Measurements from ENCODE around the gene SUSD1.

Gene SUSD1

GRCh38 chr9:112135706-112136105 is 39.4 kb downstream of the SUSD1 start:
- TF ChIP-seq FOXP2 (optimal IDR thresholded peaks at IDR 0.05; ENCODE audit: borderline replicate concordance, extremely low read depth, extremely low read length, insufficient read depth) (no peak), SIN3A (IDR thresholded peaks at IDR 0.05; ENCODE audit: borderline replicate concordance, insufficient read depth, low read length) (no peak), TAF1 (IDR thresholded peaks at IDR 0.05; ENCODE audit: borderline replicate concordance, insufficient read depth, low read length) (no peak), POLR2AphosphoS5 (IDR thresholded peaks at IDR 0.05; ENCODE audit: low read depth, low read length) (no peak)
- TF ChIP-seq, protein P1, sequence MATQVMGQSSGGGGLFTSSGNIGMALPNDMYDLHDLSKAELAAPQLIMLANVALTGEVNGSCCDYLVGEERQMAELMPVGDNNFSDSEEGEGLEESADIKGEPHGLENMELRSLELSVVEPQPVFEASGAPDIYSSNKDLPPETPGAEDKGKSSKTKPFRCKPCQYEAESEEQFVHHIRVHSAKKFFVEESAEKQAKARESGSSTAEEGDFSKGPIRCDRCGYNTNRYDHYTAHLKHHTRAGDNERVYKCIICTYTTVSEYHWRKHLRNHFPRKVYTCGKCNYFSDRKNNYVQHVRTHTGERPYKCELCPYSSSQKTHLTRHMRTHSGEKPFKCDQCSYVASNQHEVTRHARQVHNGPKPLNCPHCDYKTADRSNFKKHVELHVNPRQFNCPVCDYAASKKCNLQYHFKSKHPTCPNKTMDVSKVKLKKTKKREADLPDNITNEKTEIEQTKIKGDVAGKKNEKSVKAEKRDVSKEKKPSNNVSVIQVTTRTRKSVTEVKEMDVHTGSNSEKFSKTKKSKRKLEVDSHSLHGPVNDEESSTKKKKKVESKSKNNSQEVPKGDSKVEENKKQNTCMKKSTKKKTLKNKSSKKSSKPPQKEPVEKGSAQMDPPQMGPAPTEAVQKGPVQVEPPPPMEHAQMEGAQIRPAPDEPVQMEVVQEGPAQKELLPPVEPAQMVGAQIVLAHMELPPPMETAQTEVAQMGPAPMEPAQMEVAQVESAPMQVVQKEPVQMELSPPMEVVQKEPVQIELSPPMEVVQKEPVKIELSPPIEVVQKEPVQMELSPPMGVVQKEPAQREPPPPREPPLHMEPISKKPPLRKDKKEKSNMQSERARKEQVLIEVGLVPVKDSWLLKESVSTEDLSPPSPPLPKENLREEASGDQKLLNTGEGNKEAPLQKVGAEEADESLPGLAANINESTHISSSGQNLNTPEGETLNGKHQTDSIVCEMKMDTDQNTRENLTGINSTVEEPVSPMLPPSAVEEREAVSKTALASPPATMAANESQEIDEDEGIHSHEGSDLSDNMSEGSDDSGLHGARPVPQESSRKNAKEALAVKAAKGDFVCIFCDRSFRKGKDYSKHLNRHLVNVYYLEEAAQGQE (IDR thresholded peaks at IDR 0.05; ENCODE audit: insufficient read depth in 1 of 2, low read depth in 2 of 2, low read length in 2 of 2): no peak

- TF ChIP-seq SIN3A (IDR thresholded peaks at IDR 0.05; ENCODE audit: borderline replicate concordance, insufficient read depth, low read length) (no peak), POLR2AphosphoS5 (IDR thresholded peaks at IDR 0.05; ENCODE audit: low read depth, low read length) (no peak), FOXP2 (optimal IDR thresholded peaks at IDR 0.05; ENCODE audit: borderline replicate concordance, extremely low read depth, extremely low read length, insufficient read depth) (no peak), TAF1 (IDR thresholded peaks at IDR 0.05; ENCODE audit: borderline replicate concordance, insufficient read depth, low read length) (no peak)
- TF ChIP-seq, protein P1 (IDR thresholded peaks at IDR 0.05; ENCODE audit: insufficient read depth in 1 of 2, low read depth in 2 of 2, low read length in 2 of 2): no peak
These were observed 42.7 kb downstream of the SUSD1 start for GRCh38 chr9:112132356-112132755.

DNA sequence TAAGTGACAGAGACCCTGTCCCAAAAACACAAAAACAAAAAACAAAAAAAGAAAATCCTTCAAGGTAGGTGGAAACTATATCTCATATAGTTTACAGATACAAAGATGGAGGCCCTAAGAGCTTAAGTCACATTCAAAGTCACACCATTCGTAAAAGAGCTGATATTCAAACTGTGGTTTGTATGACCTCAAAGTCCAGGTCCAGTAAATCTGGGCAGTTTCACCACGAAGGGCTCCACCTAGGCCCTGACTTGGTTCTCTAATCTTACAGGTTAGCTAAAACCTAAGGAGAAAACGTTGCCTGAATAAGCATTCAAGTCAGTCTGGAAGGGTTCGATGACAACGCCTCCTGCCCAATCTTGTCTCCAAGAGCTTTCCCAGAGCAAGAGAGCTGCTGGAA is 44.1 kb downstream of the SUSD1 start:
- TF ChIP-seq, protein P1 (IDR thresholded peaks at IDR 0.05; ENCODE audit: insufficient read depth in 1 of 2, low read depth in 2 of 2, low read length in 2 of 2): no peak
- TF ChIP-seq POLR2AphosphoS5 (IDR thresholded peaks at IDR 0.05; ENCODE audit: low read depth, low read length): no peak

DNA sequence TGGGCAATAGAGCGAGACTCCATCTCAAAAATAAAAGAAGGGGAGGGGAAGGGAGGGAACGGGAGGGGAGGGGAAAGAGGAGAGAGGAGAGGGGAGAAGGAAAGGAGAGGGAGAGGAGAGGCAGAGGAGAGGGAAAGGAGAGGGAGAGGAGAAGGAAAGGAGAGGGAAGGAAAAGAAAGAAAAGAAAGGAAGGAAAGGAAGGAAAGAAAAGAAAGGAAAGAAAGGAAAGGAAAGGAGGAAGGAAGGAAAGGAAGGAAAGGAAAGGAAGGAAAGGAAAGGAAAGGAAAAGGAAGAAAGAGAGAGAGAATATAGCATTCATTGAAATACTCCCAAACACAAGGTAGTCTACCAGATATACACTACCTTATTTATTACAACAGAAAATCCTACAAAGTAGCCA is 44.8 kb downstream of the SUSD1 start:
- no peak for TF ChIP-seq FOXP2 (optimal IDR thresholded peaks at IDR 0.05; ENCODE audit: borderline replicate concordance, extremely low read depth, extremely low read length, insufficient read depth)
- TF ChIP-seq POLR2AphosphoS5 (IDR thresholded peaks at IDR 0.05; ENCODE audit: low read depth, low read length): no peak
- no peak for TF ChIP-seq SIN3A (IDR thresholded peaks at IDR 0.05; ENCODE audit: borderline replicate concordance, insufficient read depth, low read length)
- TF ChIP-seq TAF1 (IDR thresholded peaks at IDR 0.05; ENCODE audit: borderline replicate concordance, insufficient read depth, low read length): no peak
- TF ChIP-seq, protein P1 (IDR thresholded peaks at IDR 0.05; ENCODE audit: insufficient read depth in 1 of 2, low read depth in 2 of 2, low read length in 2 of 2): no peak

- TF ChIP-seq SIN3A (IDR thresholded peaks at IDR 0.05; ENCODE audit: borderline replicate concordance, insufficient read depth, low read length): no peak
- TF ChIP-seq, protein P1 (IDR thresholded peaks at IDR 0.05; ENCODE audit: insufficient read depth in 1 of 2, low read depth in 2 of 2, low read length in 2 of 2): no peak
- TF ChIP-seq TAF1 (IDR thresholded peaks at IDR 0.05; ENCODE audit: borderline replicate concordance, insufficient read depth, low read length): no peak
- no peak for TF ChIP-seq POLR2AphosphoS5 (IDR thresholded peaks at IDR 0.05; ENCODE audit: low read depth, low read length)
- TF ChIP-seq FOXP2 (optimal IDR thresholded peaks at IDR 0.05; ENCODE audit: borderline replicate concordance, extremely low read depth, extremely low read length, insufficient read depth): no peak
These were observed 45.9 kb downstream of the SUSD1 start for GRCh38 chr9:112129246-112129645.

All from PFSK-1 (cell line).